HG02642 (cell line): ENCODE results near the gene FOXA1.

Experiments used
- ATAC-seq: cut with Tn5 transposase; IDR thresholded peaks from one replicate; pipeline ENCODE4 v1.9.1; 2021; ENCODE audit warnings: mild to moderate bottlenecking; ENCODE audit not compliant: unreplicated experiment, poor library complexity

Gene FOXA1

GRCh38 chr14:37591311-37591940 is 3.6 kb downstream of the FOXA1 start:
- no peak for ATAC-seq

GRCh38 chr14:37590428-37591139 is 4.5 kb downstream of the FOXA1 start:
- ATAC-seq, result no peak

DNA sequence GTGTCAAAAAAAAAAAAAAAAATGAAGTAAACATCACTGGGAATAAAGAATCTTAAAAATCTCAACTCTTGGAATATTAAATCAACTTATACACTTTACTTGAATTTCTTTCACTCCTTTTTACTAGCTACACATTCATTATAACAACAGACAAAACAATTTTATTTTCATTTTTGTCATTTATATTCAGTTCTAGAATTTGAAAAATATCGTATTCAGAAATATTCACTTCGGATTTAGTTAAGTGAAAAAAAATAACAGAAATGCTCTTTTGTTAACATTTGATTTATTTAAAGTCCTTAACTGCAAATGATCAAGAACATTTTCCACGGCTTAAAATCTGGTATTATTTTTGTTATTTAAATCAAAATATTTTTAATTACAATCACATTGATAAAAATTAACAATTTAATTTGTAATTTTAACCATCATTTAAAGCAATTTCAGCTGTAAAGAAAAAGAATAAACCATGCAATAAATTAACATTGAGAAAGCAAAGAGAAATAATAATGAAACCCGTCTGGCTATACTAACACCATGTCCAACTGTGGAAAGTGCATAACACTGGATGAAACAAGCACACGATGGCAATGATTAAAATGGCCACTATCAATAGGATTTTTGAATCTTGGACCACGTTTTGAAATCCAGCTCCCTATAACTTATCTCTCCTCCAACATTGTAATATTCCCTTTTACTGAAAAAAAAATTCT is 5.2 kb downstream of the FOXA1 start:
- no peak for ATAC-seq

GRCh38 chr14:37588956-37589714 is 5.9 kb downstream of the FOXA1 start:
- ATAC-seq, result no peak

DNA sequence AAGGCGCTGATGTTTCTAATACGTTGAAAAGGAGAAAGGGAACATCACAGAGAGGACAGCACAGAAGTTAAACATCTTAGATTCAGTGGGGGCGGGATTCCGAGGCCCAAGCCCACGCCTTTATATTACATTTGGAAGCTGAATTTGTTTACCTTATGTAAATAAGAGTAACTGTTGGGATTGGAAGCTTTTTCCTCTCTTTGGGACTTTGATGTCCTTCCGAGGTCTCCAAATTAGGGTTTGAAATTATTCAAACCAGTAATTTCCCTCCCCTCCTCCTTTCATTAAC is 6.4 kb downstream of the FOXA1 start:
- no peak for ATAC-seq

GRCh38 chr14:37587881-37588666 is 7.0 kb downstream of the FOXA1 start:
- no peak for ATAC-seq

DNA sequence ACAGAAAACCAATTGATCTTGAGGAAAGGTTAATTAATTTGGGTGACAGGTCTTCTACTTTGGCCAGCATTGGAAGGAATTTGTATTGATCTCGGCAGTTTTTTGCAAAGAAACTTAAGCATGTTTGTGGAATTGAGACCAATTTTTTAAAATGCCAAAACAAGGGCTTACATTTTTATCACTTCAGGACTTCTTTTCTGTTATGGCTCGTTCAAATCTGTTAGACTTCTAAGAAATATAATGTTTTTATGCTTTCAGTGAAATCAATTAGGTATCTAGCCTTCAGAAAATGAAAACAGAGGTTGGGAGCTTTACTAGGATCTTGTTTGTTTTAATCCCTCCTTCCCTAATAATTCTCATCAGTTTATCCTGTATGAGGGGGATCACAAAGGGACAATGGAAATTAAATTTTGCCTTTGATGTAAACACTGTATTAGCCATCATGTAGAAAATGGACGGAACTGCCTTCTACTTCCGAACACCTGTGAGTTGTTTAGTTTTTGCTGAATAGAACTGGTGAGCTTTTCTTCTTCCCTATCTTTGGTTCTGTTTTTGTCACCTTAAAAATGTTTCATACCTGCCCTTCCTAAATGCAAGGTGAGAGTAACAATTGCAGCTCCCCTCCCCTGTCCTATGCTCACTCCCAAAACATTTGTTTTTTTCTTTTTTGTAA is 7.8 kb downstream of the FOXA1 start:
- no peak for ATAC-seq

- ATAC-seq, result no peak
Observed at GRCh38 chr14:37586797-37587130, 8.3 kb downstream of the FOXA1 start.

DNA sequence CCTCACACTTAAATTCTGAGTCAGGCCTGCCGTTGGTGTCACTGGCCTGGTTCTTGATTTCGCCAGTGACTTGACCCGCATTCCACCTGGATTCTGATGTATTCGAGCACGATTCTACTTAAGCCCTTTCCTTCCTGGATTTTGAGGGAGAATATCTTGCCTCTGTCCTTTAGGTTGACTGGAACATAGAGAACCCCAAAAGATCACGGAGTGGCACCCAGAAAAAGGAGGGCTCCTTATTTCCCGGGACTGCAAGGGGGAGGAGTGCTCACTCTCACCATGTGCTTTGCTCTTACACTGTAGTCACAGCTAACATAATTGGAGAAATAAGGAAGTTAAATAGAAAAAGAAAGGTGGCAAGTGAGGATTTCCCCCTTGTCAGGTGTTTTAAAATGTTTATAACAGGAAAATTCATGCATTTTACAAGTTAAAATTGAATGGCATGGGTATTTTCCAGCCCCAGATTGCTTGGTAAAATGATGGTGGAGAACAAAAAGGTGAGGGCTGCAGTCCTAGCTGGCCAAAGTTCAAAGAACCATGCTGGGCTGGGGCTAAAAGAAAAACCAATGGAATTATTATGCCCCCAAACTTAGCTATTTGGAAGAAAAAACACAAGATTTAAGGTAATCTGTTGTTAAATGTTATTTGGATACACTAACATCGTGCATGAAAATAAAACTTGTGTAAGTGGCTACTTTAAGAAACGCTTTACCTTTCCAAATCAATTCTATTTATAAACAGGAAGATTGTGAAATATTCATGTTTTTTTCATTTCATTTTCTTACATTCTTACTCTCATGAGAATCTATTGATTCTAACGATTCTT is 8.9 kb downstream of the FOXA1 start:
- no peak for ATAC-seq

DNA sequence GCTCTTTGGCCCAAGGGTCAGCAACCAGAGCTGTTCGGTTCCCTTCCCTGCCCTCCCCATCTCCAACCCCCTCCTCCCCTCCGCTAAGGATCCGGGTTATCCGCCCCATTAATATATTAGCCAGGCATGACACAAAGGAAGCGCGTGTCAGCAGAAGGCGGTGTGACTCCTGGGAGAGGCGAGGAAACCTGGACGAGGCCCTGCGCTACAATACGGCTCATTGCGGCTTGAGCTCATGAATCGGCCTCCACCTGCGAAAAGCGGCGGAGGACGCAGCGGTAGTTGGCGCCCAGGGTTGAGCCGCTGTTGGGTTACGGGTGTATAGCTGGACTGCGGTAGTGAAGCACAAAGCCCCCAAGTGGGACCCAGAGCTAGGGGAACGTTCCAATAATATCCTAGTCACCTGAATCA is 9.9 kb downstream of the FOXA1 start:
- ATAC-seq, result no peak

- no peak for ATAC-seq
Observed at GRCh38 chr14:37584211-37585100, 10.6 kb downstream of the FOXA1 start.

DNA sequence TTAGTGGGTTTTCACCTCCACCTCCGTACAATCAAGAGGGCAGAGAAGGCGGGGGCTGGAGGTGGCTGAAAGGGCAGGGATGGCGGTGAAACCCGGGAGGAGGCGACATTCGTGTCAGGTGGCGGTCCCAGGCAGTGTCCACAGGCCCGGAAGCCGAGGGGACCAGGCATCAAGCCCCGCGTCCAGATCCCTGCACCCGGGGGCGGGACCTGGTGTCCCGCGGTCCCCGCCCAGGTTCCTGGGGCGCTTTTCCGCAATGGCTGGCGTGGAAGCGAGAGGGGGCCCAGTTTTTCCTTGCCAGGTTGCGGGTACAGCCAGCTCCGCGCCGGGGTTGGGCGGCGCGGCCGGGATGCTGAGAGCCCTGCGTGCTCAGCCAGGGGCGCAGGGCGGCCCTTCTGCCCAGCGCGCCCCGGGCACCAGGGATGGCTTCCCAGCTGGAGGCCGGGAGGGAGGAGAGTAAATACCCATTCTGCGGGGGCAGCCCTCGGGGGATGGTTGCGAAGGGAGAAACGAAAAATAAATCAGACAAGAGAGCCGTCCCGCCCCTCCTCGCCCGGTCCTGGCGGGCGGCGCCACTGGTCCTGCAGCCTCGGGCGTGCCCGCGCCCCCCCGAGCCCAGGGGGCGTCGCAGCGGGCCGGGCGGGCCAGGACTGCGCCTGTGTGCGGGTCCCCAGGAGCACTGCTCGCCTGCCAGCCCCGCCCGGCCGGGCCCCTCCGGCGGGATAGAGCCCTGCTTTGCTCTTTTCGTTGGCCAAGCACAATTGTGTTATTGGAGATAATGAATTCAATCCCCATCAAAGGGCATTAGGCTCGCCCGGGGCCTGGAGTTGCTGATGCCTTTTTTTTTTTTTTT is 11.5 kb downstream of the FOXA1 start:
- ATAC-seq, result no peak

- no peak for ATAC-seq
Observed at GRCh38 chr14:37580146-37580545, 14.9 kb downstream of the FOXA1 start.

GRCh38 chr14:37579274-37579673 is 15.8 kb downstream of the FOXA1 start:
- no peak for ATAC-seq

- no peak for ATAC-seq
Observed at GRCh38 chr14:37573356-37573755, 21.7 kb downstream of the FOXA1 start.

DNA sequence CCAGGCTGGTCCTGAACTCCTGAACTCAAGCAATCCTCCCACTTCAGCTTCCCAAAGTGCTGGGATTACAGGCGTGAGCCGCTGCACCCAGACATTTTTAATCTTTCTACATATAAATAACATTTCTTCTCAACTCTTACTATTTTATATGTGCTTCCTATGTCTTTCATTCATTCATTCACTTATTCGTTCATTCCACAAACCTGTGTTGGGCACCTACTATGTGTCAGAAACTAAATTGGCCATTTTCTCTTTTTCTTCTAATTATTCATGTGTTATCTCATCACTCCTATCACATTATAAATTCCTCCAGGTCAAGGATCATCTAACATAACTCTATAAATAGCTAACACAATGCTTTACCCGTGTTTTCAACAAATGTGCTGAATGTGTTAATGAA is 23.7 kb downstream of the FOXA1 start:
- no peak for ATAC-seq

- no peak for ATAC-seq
Observed at GRCh38 chr14:37569729-37570128, 25.3 kb downstream of the FOXA1 start.
